Vagina (tissue), 2 donors: ENCODE data around the gene EIF2AK3. TPM values are rescaled to one million over a fixed set of nuclear protein-coding genes. Genes with fewer than 3 reads are reported as not detected.
"Not testable (repeated sequence)": the region's sequence is repeated elsewhere in the genome, so short reads cannot be mapped to it uniquely, and the experiment has no call there.

Experiments used
- DNase-seq, 2 donors: peaks; one replicate each; pipeline ENCODE4 v3.0.0-alpha.2; 2017; ENCODE audit errors: extremely low spot score in 2 of 2
- H3K27ac ChIP-seq: fragments of 200-600 bp; sonication (generic); one replicate; pipeline ENCODE4 v1.5.1; 2019
- H3K27me3 ChIP-seq: fragments of 200-600 bp; sonication (generic); one replicate; pipeline ENCODE4 v1.5.1; 2019
- H3K36me3 ChIP-seq, 2 donors: fragments of 200-600 bp; sonication (generic); one replicate each; pipeline ENCODE4 v1.5.1; 2017 to 2019
- H3K4me1 ChIP-seq: fragments of 200-600 bp; sonication (generic); one replicate; pipeline ENCODE4 v1.5.1; 2019
- H3K4me3 ChIP-seq, 2 donors: fragments of 200-600 bp; sonication (generic); 1 replicate in 1 of 2; 2 replicates in 1 of 2; pipeline ENCODE4 v1.5.1; 2016 to 2019
- H3K9me3 ChIP-seq: fragments of 200-600 bp; sonication (generic); one replicate; pipeline ENCODE4 v1.5.1; 2019
- CTCF ChIP-seq, 3 experiments: fragments of 450-650 bp in 2 of 3; fragments of 200-600 bp in 1 of 3; sonication (generic) in 1 of 3; IDR thresholded peaks; one replicate each; pipeline ENCODE4 v1.5.1; 2017 to 2019; ENCODE audit warnings: antibody characterized with exemption in 3 of 3, mild to moderate bottlenecking in 2 of 3, moderate library complexity in 2 of 3
- POLR2A ChIP-seq, 2 donors: fragments of 450-650 bp; IDR thresholded peaks; one replicate each; pipeline ENCODE4 v1.6.1; 2017; ENCODE audit warnings: antibody characterized with exemption in 2 of 2, mild to moderate bottlenecking in 2 of 2, moderate library complexity in 2 of 2
- POLR2AphosphoS5 ChIP-seq, 2 donors: sonication (generic); formaldehyde crosslinking; IDR thresholded peaks; one replicate each; pipeline ENCODE4 v1.9.0; 2017; ENCODE audit warnings: antibody characterized with exemption in 2 of 2, mild to moderate bottlenecking in 2 of 2, low read depth in 1 of 2; ENCODE audit not compliant: insufficient read depth in 1 of 2
- intact Hi-C: fragments of 100-400 bp; cut with DNase I; formaldehyde crosslinking; loops from one replicate; pipeline ENCODE4 v1.15.1; 2023
- total RNA-seq: library from RNA; depleted of rRNA; stranded (reverse); fragments of >200 nt; gene quantifications from one replicate; pipeline ENCODE4 v1.2.3, GENCODE V29; 2016

The EIF2AK3 gene
- total RNA-seq, 1 donor from 2014 or later = 19.6 TPM

GRCh38 chr2:88556026-88556425, 71.2 kb downstream of the EIF2AK3 start:
- peaks cover 0 to 43% of the 10 kb centered on the region in 2 donors for H3K36me3 ChIP-seq
- no peak overlapping the region for H3K4me3 ChIP-seq
- DNase-seq = no peak
- TF ChIP-seq CTCF (IDR thresholded peaks at IDR 0.05) (no peak), POLR2AphosphoS5 (IDR thresholded peaks at IDR 0.05; ENCODE audit: insufficient read depth in 1 of 2, low read depth in 1 of 2) (no peak), POLR2A (IDR thresholded peaks at IDR 0.05) (no peak)
- no peak overlapping the region for H3K27ac ChIP-seq
- intact Hi-C loops = no loop called here
- H3K27me3 ChIP-seq = no peaks in the 10 kb centered on the region
- H3K4me1 ChIP-seq = no peaks in the 10 kb centered on the region
- no peaks in the 10 kb centered on the region for H3K9me3 ChIP-seq

- H3K4me3 ChIP-seq = no peak overlapping the region
- no peak overlapping the region for H3K27ac ChIP-seq
- H3K27me3 ChIP-seq = no peaks in the 10 kb centered on the region
- H3K4me1 ChIP-seq = peaks cover 5% of the 10 kb centered on the region
- peaks cover 0 to 28% of the 10 kb centered on the region in 2 donors for H3K36me3 ChIP-seq
- TF ChIP-seq POLR2AphosphoS5 (IDR thresholded peaks at IDR 0.05; ENCODE audit: insufficient read depth in 1 of 2, low read depth in 1 of 2) (no peak), POLR2A (IDR thresholded peaks at IDR 0.05) (no peak), CTCF (IDR thresholded peaks at IDR 0.05) (no peak)
- intact Hi-C loops = no loop called here
- H3K9me3 ChIP-seq = no peaks in the 10 kb centered on the region
- no peak for DNase-seq
Measured at GRCh38 chr2:88554189-88554588, 73.1 kb downstream of the EIF2AK3 start.

- TF ChIP-seq POLR2AphosphoS5 (IDR thresholded peaks at IDR 0.05; ENCODE audit: insufficient read depth in 1 of 2, low read depth in 1 of 2) (no peak), CTCF (IDR thresholded peaks at IDR 0.05) (no peak), POLR2A (IDR thresholded peaks at IDR 0.05) (no peak)
- no peaks in the 10 kb centered on the region for H3K36me3 ChIP-seq
- H3K27me3 ChIP-seq = no peaks in the 10 kb centered on the region
- H3K27ac ChIP-seq = no peak overlapping the region
- H3K4me1 ChIP-seq = peaks cover 5% of the 10 kb centered on the region
- no peak overlapping the region for H3K4me3 ChIP-seq
- H3K9me3 ChIP-seq = no peaks in the 10 kb centered on the region
- no peak for DNase-seq
- intact Hi-C loops = no loop called here
Measured at GRCh38 chr2:88549616-88550292, 77.5 kb downstream of the EIF2AK3 start.

- H3K4me1 ChIP-seq, H3K27ac ChIP-seq, intact Hi-C loops, H3K9me3 ChIP-seq, H3K4me3 ChIP-seq, H3K36me3 ChIP-seq, DNase-seq, H3K27me3 ChIP-seq: not testable (repeated sequence)
Measured at GRCh38 chr2:88546291-88546690, 81.0 kb downstream of the EIF2AK3 start.

- H3K36me3 ChIP-seq = no peaks in the 10 kb centered on the region
- peaks cover 5% of the 10 kb centered on the region for H3K4me1 ChIP-seq
- H3K9me3 ChIP-seq = no peaks in the 10 kb centered on the region
- DNase-seq = no peak
- no peaks in the 10 kb centered on the region for H3K27me3 ChIP-seq
- H3K27ac ChIP-seq = no peak overlapping the region
- intact Hi-C loops = no loop called here
- no peak overlapping the region for H3K4me3 ChIP-seq
- no peak for TF ChIP-seq POLR2AphosphoS5 (IDR thresholded peaks at IDR 0.05; ENCODE audit: insufficient read depth in 1 of 2, low read depth in 1 of 2)
- no peak for TF ChIP-seq POLR2A (IDR thresholded peaks at IDR 0.05)
- no peak for TF ChIP-seq CTCF (IDR thresholded peaks at IDR 0.05)
Measured at GRCh38 chr2:88545118-88545517, 82.1 kb downstream of the EIF2AK3 start.
